ENCODE measurements around the gene ZFP36L2. TPM values are rescaled to one million over a fixed set of nuclear protein-coding genes. Genes with fewer than 3 reads are reported as not detected.

Gene ZFP36L2
- polyA plus RNA-seq, 1 donor: 67.9 TPM

DNA sequence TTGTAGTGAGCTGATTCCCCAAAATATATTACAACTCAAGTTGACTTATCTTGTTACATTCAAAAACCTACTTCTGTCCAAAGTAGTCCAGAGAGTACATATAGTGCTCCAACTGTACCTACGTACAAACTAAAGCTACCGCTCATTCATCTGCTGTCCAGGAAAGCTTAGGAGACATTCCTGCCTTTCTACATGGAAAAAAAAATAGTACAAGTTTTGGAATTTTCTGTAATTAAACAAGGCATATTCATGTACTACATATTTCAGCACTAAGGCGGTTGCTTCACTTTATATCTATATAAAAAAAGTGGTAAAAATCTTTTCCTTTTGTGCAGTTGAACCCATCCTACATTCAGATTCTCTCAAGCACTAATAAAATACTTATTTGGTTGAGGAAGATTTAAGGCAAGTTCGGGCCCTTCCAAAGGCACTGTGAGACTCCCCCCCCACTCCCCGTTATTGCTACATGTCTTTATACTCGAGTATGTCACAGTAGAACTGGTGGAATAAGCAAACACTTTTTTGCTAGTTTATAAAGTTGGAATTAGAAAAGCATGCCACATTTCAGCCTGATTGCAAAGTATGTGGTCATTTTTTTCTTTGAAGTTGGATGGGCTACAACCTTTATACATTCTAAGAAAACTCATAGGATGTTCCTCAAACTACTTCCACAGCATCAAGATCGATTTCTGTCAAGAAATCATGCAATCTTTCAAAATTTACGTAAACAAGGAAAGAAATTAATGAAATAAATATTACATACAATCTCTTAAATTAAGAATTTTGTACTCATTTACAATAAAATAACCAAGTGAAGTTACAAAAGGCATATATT is 3.7 kb downstream of the ZFP36L2 start:
- DNase-seq: no peak

DNA sequence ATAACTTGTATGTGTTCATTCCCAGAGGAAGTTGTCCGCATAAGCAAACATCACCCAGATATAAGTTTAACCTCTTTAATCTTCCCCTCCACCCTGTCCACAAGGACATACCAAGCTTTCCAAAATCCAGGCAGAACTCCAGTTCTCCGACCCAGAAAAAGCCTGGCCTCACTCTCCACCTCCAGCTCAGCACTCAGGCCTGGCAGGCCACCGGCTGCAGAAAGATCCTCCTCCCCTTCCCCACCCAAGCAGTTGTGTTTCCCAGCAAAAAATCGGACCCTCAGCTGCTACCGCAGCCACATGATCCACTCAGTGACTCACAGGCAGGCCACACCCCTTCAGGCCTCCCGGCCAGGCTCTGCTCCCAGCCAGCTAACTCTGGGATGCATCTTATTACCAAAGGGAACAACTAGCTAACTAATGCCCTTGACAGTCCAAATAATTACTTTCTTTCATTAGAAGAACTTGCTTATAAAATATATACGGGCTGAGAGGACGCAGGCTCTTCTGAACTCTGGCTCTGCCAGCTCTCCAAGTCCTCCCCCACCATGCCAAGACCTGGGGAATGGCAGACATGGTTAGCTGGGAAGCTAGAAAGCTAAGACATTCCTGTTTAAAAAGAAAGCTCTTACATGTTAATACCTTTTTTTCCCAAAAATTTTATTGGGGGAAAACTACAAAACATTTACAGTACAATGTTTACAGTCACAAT is 4.5 kb downstream of the ZFP36L2 start:
- peak; percentile 94 for DNase-seq

DNA sequence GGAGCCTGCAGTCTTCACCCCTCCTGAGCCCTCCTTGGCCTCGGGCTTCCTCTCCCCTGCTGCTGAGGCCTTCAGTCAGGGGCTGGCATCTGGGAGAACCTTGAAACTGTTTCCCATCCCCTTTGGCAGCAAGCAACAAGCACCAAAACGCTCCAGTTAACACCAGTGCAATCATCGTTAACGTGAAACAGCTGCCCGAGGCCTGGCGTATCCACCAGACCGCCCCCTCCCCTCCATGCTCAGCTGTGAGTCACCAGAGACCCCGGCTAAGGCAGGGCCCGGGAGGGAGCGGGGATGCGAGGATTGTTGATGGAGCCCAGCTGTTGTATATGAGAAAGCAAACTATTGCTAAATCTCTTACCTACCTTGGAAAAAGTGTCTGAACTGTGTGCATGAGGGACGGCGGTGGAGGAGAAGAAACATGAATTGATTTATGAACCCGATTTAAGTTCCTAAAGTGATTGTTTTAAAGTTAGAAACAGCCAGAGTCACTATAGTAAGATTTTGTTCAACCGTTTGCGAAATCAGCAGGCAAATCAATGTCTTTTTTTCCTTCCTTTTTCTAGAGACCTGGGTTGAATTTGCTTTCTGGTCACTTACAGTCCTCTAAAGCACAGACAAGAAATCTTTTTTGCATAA is 5.2 kb downstream of the ZFP36L2 start:
- DNase-seq: peak; percentile 75

DNA sequence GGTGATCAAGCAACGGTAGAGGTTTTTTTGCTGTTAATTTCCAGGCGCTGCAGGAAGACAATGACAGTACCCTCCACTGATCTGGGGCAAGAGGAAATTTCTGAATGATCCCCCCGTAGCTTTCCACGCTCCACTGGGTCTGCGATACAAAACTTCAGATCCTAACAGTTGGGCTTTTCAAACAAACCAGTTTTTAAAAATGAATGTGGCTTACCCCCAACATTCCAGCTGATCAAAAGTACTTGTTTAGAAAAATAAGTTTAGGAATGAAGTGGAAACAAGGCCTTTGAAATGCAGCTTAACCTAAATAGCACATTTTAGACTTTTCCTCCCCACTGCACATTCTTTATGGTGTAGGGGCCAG is 5.7 kb downstream of the ZFP36L2 start:
- peak; percentile 48 for DNase-seq

DNA sequence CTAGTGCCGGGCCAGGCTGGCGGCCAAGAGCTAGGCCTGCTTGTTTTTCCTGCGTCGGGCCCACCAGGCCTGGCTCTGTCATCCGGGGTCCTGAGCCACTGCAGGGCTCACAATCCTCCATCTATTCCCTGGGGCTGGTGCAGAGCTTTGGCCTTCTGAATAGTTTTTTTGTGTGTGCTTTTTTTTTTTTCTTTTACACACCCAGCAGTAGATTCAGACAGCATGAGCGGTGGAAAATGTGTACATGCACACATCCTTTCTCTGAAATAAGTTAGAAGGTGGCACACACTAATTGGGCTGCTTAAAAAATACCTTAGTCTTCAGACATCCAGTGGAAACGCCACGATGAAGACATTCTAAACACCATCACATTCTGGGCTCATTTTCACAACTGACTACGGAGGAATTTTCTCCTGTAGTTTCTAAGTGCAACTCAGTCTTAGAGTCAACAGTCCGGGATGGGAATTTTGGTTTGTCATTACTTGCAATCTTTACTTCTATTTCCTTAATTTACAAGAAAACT is 6.1 kb downstream of the ZFP36L2 start:
- no peak for DNase-seq

DNA sequence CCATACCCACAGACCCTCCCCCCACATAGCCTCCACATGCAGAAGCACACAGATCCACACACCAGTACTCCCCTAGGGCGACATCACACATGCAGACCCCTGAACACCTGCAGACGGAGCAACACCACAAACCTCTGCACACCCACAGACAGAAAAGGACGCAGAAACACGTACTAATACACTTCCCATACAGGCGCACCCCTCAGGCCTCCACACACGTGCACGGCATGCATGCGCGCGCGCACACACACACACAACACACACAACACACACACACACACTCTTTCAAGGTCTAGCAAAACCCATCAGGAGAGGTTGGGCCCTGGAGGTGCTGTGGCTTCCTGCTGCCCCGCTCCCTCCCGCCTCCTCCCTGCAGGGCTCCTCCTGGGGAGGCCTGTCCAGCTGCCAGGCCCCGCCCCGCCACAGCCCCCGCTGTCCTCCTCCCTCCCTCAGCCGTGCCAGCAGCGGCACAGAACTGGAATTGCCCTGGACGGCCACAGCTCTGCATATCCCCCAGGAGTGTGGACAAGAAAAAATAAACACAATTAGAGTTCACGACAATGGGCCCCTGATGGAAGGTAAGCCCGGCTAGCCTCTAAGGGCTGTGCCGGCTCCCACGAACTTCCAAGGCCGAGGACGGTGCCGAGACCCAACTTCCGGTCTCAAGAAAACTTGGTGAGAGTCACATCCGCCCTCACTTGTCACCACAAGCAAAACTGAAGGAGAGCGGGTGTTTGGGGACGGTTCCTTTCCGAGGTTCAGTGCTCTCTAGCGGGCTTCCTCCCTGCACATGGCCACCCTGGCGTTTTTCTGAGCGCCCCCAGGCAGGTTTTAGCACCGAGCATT is 6.8 kb downstream of the ZFP36L2 start:
- peak; percentile 76 for DNase-seq

- DNase-seq: no peak
Measured at GRCh38 chr2:43218702-43219382, 7.6 kb downstream of the ZFP36L2 start.

- DNase-seq: no peak
Measured at GRCh38 chr2:43218155-43218701, 8.2 kb downstream of the ZFP36L2 start.

DNA sequence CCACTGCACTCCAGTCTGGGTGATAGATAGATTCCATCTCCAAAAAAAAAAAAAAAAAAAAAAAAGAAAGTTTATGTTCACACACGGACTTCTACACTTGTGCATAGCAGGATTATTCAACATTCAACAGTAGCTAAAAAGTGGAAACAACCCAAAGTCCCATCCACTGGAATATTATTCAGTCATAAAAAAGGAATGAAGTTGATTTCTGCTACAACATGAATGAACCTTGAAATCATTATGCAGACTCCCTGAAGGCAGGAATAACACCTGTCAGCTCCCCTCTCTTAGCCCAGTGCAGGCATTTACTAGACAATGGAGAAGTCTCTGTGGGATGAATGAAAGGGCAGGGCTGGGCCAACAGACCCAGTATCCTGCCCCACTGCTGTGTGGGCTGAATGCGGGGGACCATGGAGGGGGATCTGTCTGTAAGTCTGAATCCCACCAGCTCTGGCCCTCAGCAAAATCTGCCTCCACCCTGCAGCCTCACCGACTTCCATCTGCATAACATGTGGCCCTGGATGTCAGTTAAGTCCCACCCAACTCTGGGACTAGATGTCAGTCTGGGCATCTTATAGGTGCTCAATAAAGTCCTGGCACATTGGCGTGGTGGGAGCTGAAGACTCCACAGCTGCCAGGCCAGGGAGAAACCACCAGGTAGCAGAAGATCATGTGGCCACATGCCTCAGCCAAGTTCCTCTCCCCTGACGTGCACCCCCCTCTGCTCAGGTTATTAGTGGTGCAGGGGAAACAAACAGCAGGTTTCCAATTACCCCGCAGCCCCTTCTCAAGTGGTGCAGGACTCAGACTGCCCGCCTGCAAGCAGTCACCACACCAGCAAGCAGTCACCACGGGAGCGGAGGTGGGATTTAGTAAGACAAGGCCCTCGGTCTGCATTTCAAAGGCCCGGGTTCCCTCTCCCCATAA is 8.9 kb downstream of the ZFP36L2 start:
- DNase-seq: no peak

DNA sequence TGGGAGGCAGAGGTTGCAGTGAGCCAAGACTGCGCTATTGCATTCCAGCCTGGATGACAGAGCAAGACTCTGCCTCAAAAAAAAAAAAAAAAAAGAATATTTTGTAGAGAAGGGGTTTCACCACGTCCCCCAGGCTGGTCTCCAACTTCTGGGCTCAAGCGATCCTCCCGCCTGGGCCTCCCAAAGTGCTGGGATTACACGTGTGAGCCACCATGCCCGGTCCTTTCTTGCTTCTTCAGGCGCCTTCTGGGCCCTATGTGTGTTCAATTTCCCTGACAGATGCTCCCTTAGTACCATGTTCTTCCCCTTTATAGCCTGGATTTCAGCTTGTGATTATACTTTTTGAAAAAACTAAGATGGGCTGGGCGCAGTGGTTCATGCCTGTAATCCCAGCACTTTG is 9.8 kb downstream of the ZFP36L2 start:
- no peak for DNase-seq

DNA sequence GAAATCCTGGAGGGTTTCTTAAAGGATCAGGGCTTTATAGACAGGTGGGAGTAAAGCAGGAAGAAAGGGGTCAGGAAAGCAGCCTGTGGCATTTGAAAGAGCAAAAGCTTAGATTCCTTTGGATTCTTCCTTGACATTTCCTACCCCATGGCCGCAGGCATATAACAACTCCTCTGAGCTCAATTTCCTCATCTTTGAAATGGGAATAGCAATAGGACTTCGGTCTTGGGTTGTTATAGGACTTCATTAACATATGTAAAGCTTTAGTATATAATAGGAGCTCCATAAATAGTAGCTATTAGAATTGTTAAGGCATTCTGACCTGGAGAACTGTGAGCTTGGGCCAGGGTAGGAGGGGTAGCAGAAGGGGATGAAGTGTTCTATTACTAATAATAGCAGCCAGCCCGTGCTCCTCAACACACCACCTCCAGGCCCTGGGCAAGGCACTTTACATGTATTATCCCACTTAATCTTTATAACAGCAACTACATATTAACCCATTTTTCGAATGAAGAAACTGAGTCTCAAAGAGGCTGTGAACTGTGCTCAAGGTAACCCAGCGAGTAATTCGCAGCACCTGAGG is 10.6 kb downstream of the ZFP36L2 start:
- no peak for DNase-seq

GRCh38 chr2:43214253-43214652 is 12.2 kb downstream of the ZFP36L2 start:
- no peak for DNase-seq

- DNase-seq: no peak
Measured at GRCh38 chr2:43212931-43213330, 13.5 kb downstream of the ZFP36L2 start.

- DNase-seq: no peak
Measured at GRCh38 chr2:43212216-43212835, 14.1 kb downstream of the ZFP36L2 start.

- peak; percentile 48 for DNase-seq
Measured at GRCh38 chr2:43210467-43211303, 15.7 kb downstream of the ZFP36L2 start.

DNA sequence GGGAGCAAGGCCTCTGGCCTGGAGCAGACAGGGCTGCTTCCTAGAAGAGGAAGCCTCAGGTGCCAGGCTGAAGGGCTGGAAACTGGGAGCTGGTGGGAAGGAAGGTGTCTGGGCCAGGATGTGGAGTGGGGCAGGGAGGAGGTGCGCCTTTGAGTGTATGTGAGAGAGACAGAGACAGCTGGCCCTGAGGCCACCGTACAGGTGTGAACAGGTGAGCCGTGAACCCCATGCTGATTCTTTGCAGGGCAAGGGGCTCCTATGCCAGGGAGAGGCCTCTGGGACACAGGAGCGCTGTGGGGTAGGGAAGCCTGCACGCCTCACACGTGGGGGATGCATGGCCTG is 16.3 kb downstream of the ZFP36L2 start:
- DNase-seq: no peak

DNA sequence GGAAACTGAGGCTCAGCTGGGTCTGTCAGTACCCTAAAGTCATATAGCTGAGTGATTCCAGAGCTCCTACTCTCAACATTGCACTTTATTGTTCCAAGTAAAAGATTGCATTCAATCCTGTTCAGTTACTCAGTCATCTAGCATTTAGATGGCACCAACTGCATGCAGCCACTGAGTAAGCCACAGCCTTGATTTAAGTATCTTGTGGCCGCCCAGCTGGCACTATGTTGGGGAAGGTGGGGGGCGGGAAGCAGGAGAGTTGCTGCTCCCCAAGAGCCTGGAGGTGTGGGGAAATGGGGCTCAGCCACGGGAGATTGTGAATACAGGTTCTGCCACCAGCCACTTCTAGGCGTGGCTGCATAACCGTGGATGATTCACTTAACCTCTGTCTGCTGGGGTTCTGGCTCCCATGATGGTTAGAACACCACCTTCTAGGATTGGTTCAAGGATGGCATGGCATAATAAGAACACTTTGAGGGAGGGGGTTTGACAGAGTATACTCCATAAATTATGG is 17.1 kb downstream of the ZFP36L2 start:
- no peak for DNase-seq

DNA sequence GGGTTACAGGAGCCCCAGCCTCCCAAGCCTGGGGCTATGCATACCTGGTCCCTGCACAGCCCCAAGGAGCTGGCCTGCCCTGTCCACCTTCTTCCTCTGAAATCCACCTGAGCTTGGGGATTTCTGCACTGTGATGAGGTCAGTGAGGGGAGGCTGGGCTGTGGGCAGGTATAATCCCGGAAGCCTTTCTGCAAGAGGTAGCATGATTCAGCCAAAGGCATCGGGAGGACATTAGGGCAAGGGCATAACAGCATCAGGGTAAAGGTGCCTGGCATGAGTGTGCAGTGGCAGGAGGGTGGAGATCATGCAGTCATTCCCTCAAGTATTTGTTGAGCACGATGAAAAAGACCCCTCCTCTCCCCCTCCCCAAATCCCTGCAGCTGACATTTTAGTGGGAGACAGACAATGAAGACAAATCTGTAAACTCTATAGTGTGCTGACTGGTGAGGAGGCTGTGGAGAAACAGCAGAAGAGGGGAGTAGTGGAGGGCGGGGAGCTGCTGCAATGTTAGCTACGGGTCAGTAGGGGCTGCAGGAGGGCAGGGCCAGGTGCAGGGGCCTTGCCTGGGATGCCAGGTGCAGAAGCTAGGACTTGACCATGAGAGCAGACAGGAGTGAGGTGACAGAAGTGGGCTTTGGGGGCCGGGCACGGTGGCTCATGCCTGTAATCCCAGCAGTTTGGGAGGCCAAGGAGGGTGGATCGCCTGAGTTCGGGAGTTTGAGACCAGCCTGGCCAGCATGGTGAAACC is 18.7 kb downstream of the ZFP36L2 start:
- DNase-seq: no peak
